Esophagus muscularis mucosa (tissue), 4 donors: Measurements from ENCODE around the gene NPAS3. TPM values are rescaled to one million over a fixed set of nuclear protein-coding genes. Genes with fewer than 3 reads are reported as not detected.

ENCODE experiments used
- DNase-seq: peaks from one replicate; pipeline ENCODE4 v3.0.0-alpha.2; 2017; ENCODE audit errors: extremely low spot score
- H3K27ac ChIP-seq, 4 donors: fragments of 200-600 bp; sonication (generic); replicated peaks in 1 of 4; 1 replicate in 3 of 4; 2 replicates in 1 of 4; pipeline ENCODE4 v1.5.1; 2016 to 2019; ENCODE audit warnings: mild to moderate bottlenecking in 1 of 4
- H3K27me3 ChIP-seq, 4 donors: fragments of 200-600 bp; sonication (generic); one replicate each; pipeline versions ENCODE4 v1.5.1 to v1.6.0; 2016 to 2019
- H3K36me3 ChIP-seq, 4 donors: fragments of 200-600 bp; sonication (generic); one replicate each; pipeline ENCODE4 v1.5.1; 2016 to 2019
- H3K4me1 ChIP-seq, 4 donors: fragments of 200-600 bp; sonication (generic); one replicate each; pipeline ENCODE4 v1.5.1; 2016 to 2019
- H3K4me3 ChIP-seq, 4 donors: fragments of 200-600 bp; sonication (generic); 1 replicate in 2 of 4; 2 replicates in 2 of 4; pipeline ENCODE4 v1.5.1; 2016 to 2019; ENCODE audit warnings: mild to moderate bottlenecking in 4 of 4, moderate library complexity in 1 of 4
- H3K9me3 ChIP-seq, 4 donors: fragments of 200-600 bp; sonication (generic); 1 replicate in 3 of 4; 2 replicates in 1 of 4; pipeline ENCODE4 v1.5.1; 2016 to 2019
- CTCF ChIP-seq, 3 experiments: fragments of 200-600 bp in 2 of 3; fragments of 450-650 bp in 1 of 3; sonication (generic) in 2 of 3; IDR thresholded peaks; one replicate each; pipeline ENCODE4 v1.5.1; 2017 to 2019; ENCODE audit warnings: antibody characterized with exemption in 3 of 3, mild to moderate bottlenecking in 2 of 3, moderate library complexity in 1 of 3
- EP300 ChIP-seq: sonication (generic); formaldehyde crosslinking; IDR thresholded peaks from one replicate; pipeline ENCODE4 v1.6.1; 2017; ENCODE audit warnings: antibody characterized with exemption
- POLR2A ChIP-seq: fragments of 450-650 bp; IDR thresholded peaks from one replicate; pipeline ENCODE4 v1.6.1; 2017; ENCODE audit warnings: antibody characterized with exemption, moderate library complexity, mild to moderate bottlenecking, low read depth
- POLR2AphosphoS5 ChIP-seq, 2 donors: sonication (generic); formaldehyde crosslinking; IDR thresholded peaks; one replicate each; pipeline ENCODE4 v1.6.1; 2017; ENCODE audit warnings: antibody characterized with exemption in 2 of 2
- WGBS: methylation state at CpG from one replicate; pipeline ENCODE4 v1.1.5; 2018; 5-methylcytosine and 5-hydroxymethylcytosine counted together
- intact Hi-C: fragments of 100-400 bp; cut with DNase I; formaldehyde crosslinking; loops from one replicate; pipeline ENCODE4 v1.15.1; 2023
- total RNA-seq, 4 donors: library from RNA; depleted of rRNA; stranded (reverse); fragments of >200 nt; gene quantifications; one replicate each; pipeline versions ENCODE4 v1.1.0 to v1.2.1, GENCODE V29; 2016

NPAS3 gene
- total RNA-seq, 4 donors from 2014 or later: 3.3 to 7.3 (median 5.8) TPM

GRCh38 chr14:33163109-33163508, 224.4 kb downstream of the NPAS3 start:
- no peaks in the 10 kb centered on the region for H3K36me3 ChIP-seq
- 96% methylated on average over 5 of the region's 5 CpGs for WGBS
- no peaks in the 10 kb centered on the region for H3K27me3 ChIP-seq
- H3K27ac ChIP-seq: no peak overlapping the region
- no peak for TF ChIP-seq EP300
- TF ChIP-seq POLR2AphosphoS5 (IDR thresholded peaks at IDR 0.05): no peak
- TF ChIP-seq CTCF (IDR thresholded peaks at IDR 0.05): no peak
- TF ChIP-seq POLR2A: no peak
- H3K9me3 ChIP-seq: no peaks in the 10 kb centered on the region
- no peak overlapping the region for H3K4me3 ChIP-seq
- no peak for DNase-seq
- intact Hi-C loops: no loop called here
- H3K4me1 ChIP-seq: no peaks in the 10 kb centered on the region

GRCh38 chr14:33163600-33163999, 224.9 kb downstream of the NPAS3 start:
- Histone ChIP-seq H3K27me3 (no peaks in the 10 kb centered on the region), H3K4me3 (no peak overlapping the region), H3K9me3 (no peaks in the 10 kb centered on the region), H3K36me3 (no peaks in the 10 kb centered on the region), H3K4me1 (no peaks in the 10 kb centered on the region), H3K27ac (no peak overlapping the region)
- intact Hi-C loops: no loop called here
- TF ChIP-seq EP300: no peak
- TF ChIP-seq POLR2AphosphoS5 (IDR thresholded peaks at IDR 0.05): no peak
- no peak for TF ChIP-seq POLR2A
- no peak for TF ChIP-seq CTCF (IDR thresholded peaks at IDR 0.05)
- DNase-seq: no peak
- 93% methylated on average over 2 of the region's 2 CpGs for WGBS

GRCh38 chr14:33165144-33165925, 226.7 kb downstream of the NPAS3 start:
- WGBS: 74% methylated on average over 8 of the region's 8 CpGs
- no peaks in the 10 kb centered on the region for H3K9me3 ChIP-seq
- intact Hi-C loops: no loop called here
- H3K27me3 ChIP-seq: no peaks in the 10 kb centered on the region
- no peaks in the 10 kb centered on the region for H3K36me3 ChIP-seq
- no peak overlapping the region for H3K4me3 ChIP-seq
- TF ChIP-seq CTCF (IDR thresholded peaks at IDR 0.05): no peak
- TF ChIP-seq EP300: no peak
- TF ChIP-seq POLR2A: no peak
- TF ChIP-seq POLR2AphosphoS5 (IDR thresholded peaks at IDR 0.05): no peak
- no peak overlapping the region for H3K27ac ChIP-seq
- no peaks in the 10 kb centered on the region for H3K4me1 ChIP-seq
- no peak for DNase-seq

- TF ChIP-seq POLR2A (no peak), CTCF (IDR thresholded peaks at IDR 0.05) (no peak), POLR2AphosphoS5 (IDR thresholded peaks at IDR 0.05) (no peak), EP300 (no peak)
- DNase-seq: no peak
- 98% methylated on average over 5 of the region's 5 CpGs for WGBS
- intact Hi-C loops: no loop called here
- no peak overlapping the region for H3K4me3 ChIP-seq
- no peaks in the 10 kb centered on the region for H3K9me3 ChIP-seq
- H3K27ac ChIP-seq: no peak overlapping the region
- no peaks in the 10 kb centered on the region for H3K4me1 ChIP-seq
- H3K36me3 ChIP-seq: no peaks in the 10 kb centered on the region
- no peaks in the 10 kb centered on the region for H3K27me3 ChIP-seq
These were observed 227.2 kb downstream of the NPAS3 start for GRCh38 chr14:33165926-33166289.

- no peaks in the 10 kb centered on the region for H3K36me3 ChIP-seq
- TF ChIP-seq POLR2AphosphoS5 (IDR thresholded peaks at IDR 0.05) (no peak), POLR2A (no peak)
- no peaks in the 10 kb centered on the region for H3K27me3 ChIP-seq
- intact Hi-C loops: no loop called here
- no peaks in the 10 kb centered on the region for H3K9me3 ChIP-seq
- no peak for DNase-seq
- no peaks in the 10 kb centered on the region for H3K4me1 ChIP-seq
- H3K4me3 ChIP-seq: no peak overlapping the region
- H3K27ac ChIP-seq: no peak overlapping the region
These were observed 237.3 kb downstream of the NPAS3 start for GRCh38 chr14:33175951-33176350.
